Loucy (cell line): ENCODE data around the gene CFAP410.
"Not testable (repeated sequence)": the region's sequence is repeated elsewhere in the genome, so short reads cannot be mapped to it uniquely, and the experiment has no call there.

Source experiments
- H2AFZ ChIP-seq: fragments of 200-600 bp; sonication (generic); 2 replicates; pipeline ENCODE4 v1.6.0; 2016; ENCODE audit warnings: antibody characterized with exemption, mild to moderate bottlenecking, low read length, moderate library complexity
- H3F3A ChIP-seq: fragments of 200-600 bp; 2 replicates; pipeline ENCODE4 v1.6.0; 2016; ENCODE audit warnings: antibody characterized with exemption, low read depth, mild to moderate bottlenecking
- H3K27me3 ChIP-seq: fragments of 200-600 bp; sonication (generic); 2 replicates; pipeline ENCODE4 v1.6.1; 2014; ENCODE audit warnings: low read length, mild to moderate bottlenecking; ENCODE audit not compliant: insufficient read depth, poor library complexity, severe bottlenecking
- H3K36me3 ChIP-seq: fragments of 200-600 bp; sonication (generic); 2 replicates; pipeline ENCODE4 v1.6.1; 2016; ENCODE audit warnings: low read length; ENCODE audit not compliant: insufficient read depth
- H3K4me1 ChIP-seq: fragments of 200-600 bp; sonication (generic); 2 replicates; pipeline ENCODE4 v1.5.1; 2014; ENCODE audit warnings: low read length, mild to moderate bottlenecking; ENCODE audit not compliant: insufficient read depth, poor library complexity, severe bottlenecking
- H3K4me2 ChIP-seq: fragments of 200-600 bp; sonication (generic); 2 replicates; pipeline ENCODE4 v1.6.0; 2014; ENCODE audit warnings: antibody characterized with exemption, low read length, low read depth, mild to moderate bottlenecking; ENCODE audit not compliant: poor library complexity, severe bottlenecking
- H3K4me3 ChIP-seq: fragments of 200-600 bp; sonication (generic); 2 replicates; pipeline ENCODE4 v1.5.1; 2014; ENCODE audit warnings: low read length, mild to moderate bottlenecking, mixed read lengths; ENCODE audit not compliant: poor library complexity, severe bottlenecking
- H3K79me2 ChIP-seq: fragments of 200-600 bp; sonication (generic); 2 replicates; pipeline ENCODE4 v1.6.1; 2014; ENCODE audit warnings: low read length; ENCODE audit not compliant: insufficient read depth
- H3K9ac ChIP-seq: fragments of 200-600 bp; sonication (generic); 2 replicates; pipeline ENCODE4 v1.6.0; 2014; ENCODE audit warnings: mild to moderate bottlenecking, low read depth, low read length, moderate library complexity; ENCODE audit not compliant: poor library complexity, severe bottlenecking
- H3K9me2 ChIP-seq: fragments of 200-600 bp; sonication (generic); replicated peaks from 2 replicates; pipeline ENCODE4 v1.6.1; 2016; ENCODE audit warnings: low read depth, low read length, mixed read lengths
- H3K9me3 ChIP-seq: fragments of 200-600 bp; sonication (generic); 2 replicates; pipeline ENCODE4 v1.6.1; 2014; ENCODE audit warnings: mild to moderate bottlenecking, antibody characterized with exemption, low read length, low read depth; ENCODE audit not compliant: insufficient read depth
- H4K20me1 ChIP-seq: fragments of 200-600 bp; sonication (generic); 2 replicates; pipeline ENCODE4 v1.6.0; 2014; ENCODE audit warnings: antibody characterized with exemption, low read length, mild to moderate bottlenecking; ENCODE audit not compliant: insufficient read depth, poor library complexity, severe bottlenecking
- EZH2phosphoT487 ChIP-seq: fragments of 200-600 bp; IDR thresholded peaks from 2 replicates; pipeline ENCODE4 v1.6.1; 2018; ENCODE audit warnings: antibody characterized with exemption, mild to moderate bottlenecking, moderate library complexity, borderline replicate concordance
- TF ChIP-seq, protein P1 (sequence below): fragments of 200-600 bp; sonication (generic); conservative IDR thresholded peaks from 2 replicates; pipeline ENCODE4 v1.5.1; 2014; ENCODE audit warnings: mild to moderate bottlenecking, antibody characterized with exemption, low read length

Gene CFAP410

DNA sequence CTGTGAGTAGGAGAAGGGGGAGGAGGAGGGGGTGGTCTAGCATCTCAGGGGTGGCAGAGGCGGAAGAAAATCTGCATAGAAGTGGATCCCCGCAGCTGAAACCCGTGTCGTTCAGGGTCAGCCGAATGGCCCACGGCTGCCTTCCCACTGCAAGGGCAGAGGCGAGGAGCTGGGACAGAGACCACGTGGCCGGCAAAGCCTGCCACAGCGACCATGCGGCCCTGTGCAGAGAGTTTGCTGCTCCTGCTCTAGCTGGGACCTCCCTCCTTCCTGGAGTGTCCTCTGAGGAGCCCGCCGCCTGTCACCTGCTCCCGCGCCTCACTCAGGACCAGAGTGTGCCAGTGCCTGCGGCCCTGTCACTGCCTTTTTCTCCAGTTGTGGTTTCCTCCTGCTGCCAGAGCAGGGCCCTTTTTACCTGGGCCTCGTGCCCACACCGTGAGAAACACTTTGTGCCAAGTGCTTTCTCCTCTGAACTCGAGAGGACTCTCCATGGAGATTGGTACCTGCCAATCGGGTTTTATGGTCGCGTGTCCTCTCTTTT is 8.8 kb upstream of the CFAP410 start:
- no peak overlapping the region for H3K9ac ChIP-seq
- TF ChIP-seq, protein P1, sequence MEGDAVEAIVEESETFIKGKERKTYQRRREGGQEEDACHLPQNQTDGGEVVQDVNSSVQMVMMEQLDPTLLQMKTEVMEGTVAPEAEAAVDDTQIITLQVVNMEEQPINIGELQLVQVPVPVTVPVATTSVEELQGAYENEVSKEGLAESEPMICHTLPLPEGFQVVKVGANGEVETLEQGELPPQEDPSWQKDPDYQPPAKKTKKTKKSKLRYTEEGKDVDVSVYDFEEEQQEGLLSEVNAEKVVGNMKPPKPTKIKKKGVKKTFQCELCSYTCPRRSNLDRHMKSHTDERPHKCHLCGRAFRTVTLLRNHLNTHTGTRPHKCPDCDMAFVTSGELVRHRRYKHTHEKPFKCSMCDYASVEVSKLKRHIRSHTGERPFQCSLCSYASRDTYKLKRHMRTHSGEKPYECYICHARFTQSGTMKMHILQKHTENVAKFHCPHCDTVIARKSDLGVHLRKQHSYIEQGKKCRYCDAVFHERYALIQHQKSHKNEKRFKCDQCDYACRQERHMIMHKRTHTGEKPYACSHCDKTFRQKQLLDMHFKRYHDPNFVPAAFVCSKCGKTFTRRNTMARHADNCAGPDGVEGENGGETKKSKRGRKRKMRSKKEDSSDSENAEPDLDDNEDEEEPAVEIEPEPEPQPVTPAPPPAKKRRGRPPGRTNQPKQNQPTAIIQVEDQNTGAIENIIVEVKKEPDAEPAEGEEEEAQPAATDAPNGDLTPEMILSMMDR, result no peak
- TF ChIP-seq EZH2phosphoT487, result no peak
- no peaks in the 10 kb centered on the region for H3K36me3 ChIP-seq
- H3F3A ChIP-seq, result no peaks in the 10 kb centered on the region
- no peaks in the 10 kb centered on the region for H4K20me1 ChIP-seq
- H3K9me2 ChIP-seq, result no peaks in the 10 kb centered on the region
- H3K9me3 ChIP-seq, result no peaks in the 10 kb centered on the region
- H2AFZ ChIP-seq, result no peak overlapping the region
- no peaks in the 10 kb centered on the region for H3K27me3 ChIP-seq
- H3K4me1 ChIP-seq, result no peaks in the 10 kb centered on the region
- no peak overlapping the region for H3K4me3 ChIP-seq
- no peaks in the 10 kb centered on the region for H3K79me2 ChIP-seq
- H3K4me2 ChIP-seq, result no peak overlapping the region

DNA sequence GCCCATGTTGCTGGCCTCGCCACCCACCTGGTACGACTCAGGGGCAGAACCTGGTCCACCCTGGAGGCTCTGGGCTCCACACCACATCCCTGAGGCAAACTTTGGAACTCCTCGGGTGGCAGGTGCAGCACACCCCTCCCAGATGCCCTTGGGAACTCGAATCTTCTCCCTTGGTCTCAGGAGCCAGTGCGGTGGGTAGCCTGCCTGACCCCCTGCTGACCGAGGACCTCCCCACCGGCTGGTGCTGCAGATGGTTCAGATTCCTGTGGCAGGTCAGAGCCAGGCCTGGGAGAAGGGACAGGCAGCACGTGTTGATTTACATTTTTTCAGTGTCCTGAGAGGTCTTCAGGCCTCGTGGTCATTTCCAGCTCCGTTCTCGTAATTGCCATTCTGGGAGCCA is 6.3 kb upstream of the CFAP410 start:
- no peaks in the 10 kb centered on the region for H3K4me1 ChIP-seq
- no peak overlapping the region for H3K4me2 ChIP-seq

DNA sequence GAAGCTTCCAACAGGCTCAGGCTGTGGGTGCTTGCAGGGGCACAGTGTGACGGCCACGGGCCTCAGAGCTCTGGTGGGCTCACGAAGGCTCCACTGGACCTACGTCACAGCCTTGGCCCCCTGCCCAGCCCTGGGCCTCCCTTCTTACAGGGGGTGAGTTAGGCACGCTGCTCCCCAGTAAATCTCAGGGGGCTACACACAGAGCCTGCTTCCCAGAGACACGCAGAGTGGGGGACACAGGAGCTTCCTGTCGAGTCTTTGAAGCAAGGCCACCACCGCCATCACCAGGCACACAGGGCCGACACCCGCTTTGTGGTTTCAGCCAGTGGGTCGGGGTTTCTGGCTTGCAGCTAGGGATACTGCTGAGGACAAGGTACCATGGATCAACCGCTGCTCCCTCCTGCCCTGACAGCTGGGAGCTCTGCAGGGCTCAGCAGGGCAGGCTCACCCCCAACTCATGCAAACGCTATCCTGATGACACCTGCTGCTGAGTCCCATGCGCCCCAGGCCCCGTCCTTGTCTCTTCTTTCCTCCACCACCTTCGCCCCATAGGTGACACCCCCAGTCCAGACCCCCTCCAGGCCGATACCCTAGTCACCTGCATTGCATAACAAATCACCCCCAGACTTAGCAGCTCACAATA is 5.5 kb upstream of the CFAP410 start:
- H3K4me1 ChIP-seq, result peaks cover 6% of the 10 kb centered on the region
- H3K9me2 ChIP-seq, result no peaks in the 10 kb centered on the region
- no peak overlapping the region for H3K4me3 ChIP-seq
- no peaks in the 10 kb centered on the region for H3F3A ChIP-seq
- no peaks in the 10 kb centered on the region for H4K20me1 ChIP-seq
- no peaks in the 10 kb centered on the region for H3K79me2 ChIP-seq
- no peak overlapping the region for H3K9ac ChIP-seq
- H3K4me2 ChIP-seq, result no peak overlapping the region
- no peaks in the 10 kb centered on the region for H3K27me3 ChIP-seq
- no peaks in the 10 kb centered on the region for H3K9me3 ChIP-seq
- TF ChIP-seq, protein P1, result no peak
- TF ChIP-seq EZH2phosphoT487, result no peak
- no peak overlapping the region for H2AFZ ChIP-seq
- no peaks in the 10 kb centered on the region for H3K36me3 ChIP-seq

More for the DNA sequence above, 6.3 kb upstream of the CFAP410 start:
- H3K79me2 ChIP-seq, result no peaks in the 10 kb centered on the region
- no peak overlapping the region for H3K4me3 ChIP-seq
- no peaks in the 10 kb centered on the region for H4K20me1 ChIP-seq
- TF ChIP-seq, protein P1, result no peak
- no peak for TF ChIP-seq EZH2phosphoT487
- H3K27me3 ChIP-seq, result no peaks in the 10 kb centered on the region
- H2AFZ ChIP-seq, result no peak overlapping the region
- no peaks in the 10 kb centered on the region for H3K9me3 ChIP-seq
- no peak overlapping the region for H3K9ac ChIP-seq
- H3K36me3 ChIP-seq, result no peaks in the 10 kb centered on the region
- no peaks in the 10 kb centered on the region for H3K9me2 ChIP-seq
- no peaks in the 10 kb centered on the region for H3F3A ChIP-seq

DNA sequence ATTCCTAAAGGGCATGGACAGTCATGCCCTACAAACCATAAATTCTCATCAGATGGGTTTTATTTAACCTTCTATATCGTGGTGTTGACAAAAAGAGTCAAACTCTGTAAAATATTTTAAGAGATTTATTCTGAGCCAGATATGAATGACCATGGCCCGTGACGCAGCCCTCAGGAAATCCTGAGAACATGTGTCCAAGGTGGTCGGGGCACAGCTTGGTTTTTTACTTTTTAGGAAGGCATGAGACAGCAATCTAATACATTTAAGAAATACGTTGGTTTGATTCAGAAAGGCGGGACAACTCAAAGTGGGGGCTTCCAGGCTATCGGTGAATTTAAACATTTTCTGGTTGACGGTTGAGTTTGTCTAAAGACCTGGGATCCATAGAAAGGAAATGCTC is 3.8 kb upstream of the CFAP410 start:
- not testable (repeated sequence) for H2AFZ ChIP-seq, H3K9ac ChIP-seq, H4K20me1 ChIP-seq, H3K36me3 ChIP-seq, H3F3A ChIP-seq, H3K9me2 ChIP-seq, H3K9me3 ChIP-seq, H3K4me2 ChIP-seq, H3K4me3 ChIP-seq, H3K27me3 ChIP-seq, H3K79me2 ChIP-seq
- H3K4me1 ChIP-seq, result peaks cover 14% of the 10 kb centered on the region

DNA sequence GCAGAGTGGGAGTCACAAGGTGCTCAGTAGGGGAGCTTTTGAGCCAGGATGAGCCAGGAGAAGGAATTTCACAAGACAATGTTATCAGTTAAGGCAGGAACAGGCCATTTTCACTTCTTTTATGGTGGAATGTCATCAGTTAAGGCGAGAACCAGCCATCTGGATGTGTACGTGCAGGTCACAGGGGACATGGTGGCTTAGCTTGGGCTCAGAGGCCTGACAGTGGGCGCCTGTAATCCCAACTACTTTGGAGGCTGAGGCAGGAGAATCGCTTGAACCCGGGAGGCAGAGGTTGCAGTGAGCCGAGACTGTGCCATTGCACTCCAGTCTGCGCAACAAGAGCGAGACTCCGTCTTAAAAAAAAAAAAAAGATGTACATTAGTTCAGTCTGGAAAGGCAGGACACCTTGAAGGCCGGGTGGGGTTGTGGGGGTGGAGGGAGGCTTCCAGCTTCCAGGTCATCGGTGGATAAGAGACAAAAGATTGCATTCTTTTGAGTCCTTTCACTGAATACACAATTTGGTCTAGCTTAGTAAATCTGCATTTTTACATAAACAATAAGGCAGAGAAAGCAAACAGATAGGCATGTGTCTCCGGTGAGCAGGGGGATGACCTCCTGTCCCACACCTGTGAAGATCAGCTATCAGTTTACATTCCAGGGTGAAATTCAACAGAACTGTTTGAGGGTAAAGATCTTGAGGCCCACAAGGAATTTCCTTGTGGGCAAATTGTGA is 2.7 kb upstream of the CFAP410 start:
- H3K36me3 ChIP-seq, H3K79me2 ChIP-seq, H2AFZ ChIP-seq, H3K9me3 ChIP-seq, H3K9me2 ChIP-seq, H3K4me3 ChIP-seq, H3K9ac ChIP-seq, H4K20me1 ChIP-seq, H3K27me3 ChIP-seq, H3K4me2 ChIP-seq: not testable (repeated sequence)
- peaks cover 15% of the 10 kb centered on the region for H3K4me1 ChIP-seq
- peaks cover 10% of the 10 kb centered on the region; the same call in 1 of the 2 replicates for H3F3A ChIP-seq
